HG03280 (cell line): ENCODE results near the gene FTL.

Experiments
- ATAC-seq: cut with Tn5 transposase; IDR thresholded peaks from one replicate; pipeline ENCODE4 v1.9.1; 2021; ENCODE audit warnings: mild to moderate bottlenecking, moderate library complexity; ENCODE audit not compliant: unreplicated experiment

The FTL gene

GRCh38 chr19:48964205-48965039, 687 bp upstream of the FTL start:
- ATAC-seq: no peak

DNA sequence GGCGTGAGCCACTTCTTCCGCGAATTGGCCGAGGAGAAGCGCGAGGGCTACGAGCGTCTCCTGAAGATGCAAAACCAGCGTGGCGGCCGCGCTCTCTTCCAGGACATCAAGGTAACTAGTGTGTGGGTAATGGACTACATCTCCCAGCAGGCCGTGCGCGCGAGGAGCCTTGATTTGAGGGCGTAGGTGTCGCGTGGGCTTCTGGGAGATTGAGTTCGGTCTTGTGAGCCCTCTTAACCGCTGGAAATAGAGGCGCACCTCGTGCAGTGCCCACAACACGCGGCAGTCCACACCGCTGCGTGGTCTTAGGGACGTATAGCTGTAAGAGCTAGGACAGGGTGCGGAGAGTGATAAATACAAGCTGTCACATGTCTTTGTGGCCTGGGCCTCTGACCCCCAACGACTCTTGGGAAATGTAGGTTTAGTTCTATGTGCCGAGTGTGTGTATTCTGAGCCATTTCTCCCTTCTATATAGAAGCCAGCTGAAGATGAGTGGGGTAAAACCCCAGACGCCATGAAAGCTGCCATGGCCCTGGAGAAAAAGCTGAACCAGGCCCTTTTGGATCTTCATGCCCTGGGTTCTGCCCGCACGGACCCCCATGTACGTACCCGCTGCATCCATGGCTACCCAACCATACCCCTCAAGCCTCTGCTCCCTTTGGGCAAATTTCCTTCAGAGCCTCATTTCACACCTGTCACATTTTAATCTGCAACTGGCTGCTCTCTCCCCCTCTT, 864 bp downstream of the FTL start:
- peak; percentile 23 for ATAC-seq

DNA sequence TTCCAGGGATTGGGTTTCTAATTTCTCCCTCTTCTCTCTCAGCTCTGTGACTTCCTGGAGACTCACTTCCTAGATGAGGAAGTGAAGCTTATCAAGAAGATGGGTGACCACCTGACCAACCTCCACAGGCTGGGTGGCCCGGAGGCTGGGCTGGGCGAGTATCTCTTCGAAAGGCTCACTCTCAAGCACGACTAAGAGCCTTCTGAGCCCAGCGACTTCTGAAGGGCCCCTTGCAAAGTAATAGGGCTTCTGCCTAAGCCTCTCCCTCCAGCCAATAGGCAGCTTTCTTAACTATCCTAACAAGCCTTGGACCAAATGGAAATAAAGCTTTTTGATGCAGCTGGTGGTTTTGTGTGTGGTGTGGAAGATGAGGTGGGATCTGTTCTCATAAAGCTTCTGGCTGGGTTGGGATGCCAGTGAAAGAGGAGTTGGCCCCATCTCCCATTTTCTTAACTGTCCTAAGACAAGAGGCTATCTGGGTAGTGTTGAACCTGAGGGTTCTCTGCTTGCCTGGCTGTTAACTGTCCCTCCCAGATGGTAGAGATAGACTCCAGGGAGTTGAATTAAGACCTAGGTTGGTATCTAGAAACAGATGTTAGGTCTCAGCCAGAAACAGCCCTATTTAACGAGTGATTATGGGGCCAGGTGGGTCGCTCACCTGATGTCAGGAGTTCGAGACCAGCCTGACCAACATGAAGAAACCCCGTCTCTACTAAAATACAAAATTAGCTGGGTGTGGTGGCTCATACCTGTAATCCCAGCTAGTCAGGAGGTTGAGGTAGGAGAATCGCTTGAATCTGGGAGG, 1.6 kb downstream of the FTL start:
- no peak for ATAC-seq

GRCh38 chr19:48967346-48968178, 2.5 kb downstream of the FTL start:
- ATAC-seq: no peak

DNA sequence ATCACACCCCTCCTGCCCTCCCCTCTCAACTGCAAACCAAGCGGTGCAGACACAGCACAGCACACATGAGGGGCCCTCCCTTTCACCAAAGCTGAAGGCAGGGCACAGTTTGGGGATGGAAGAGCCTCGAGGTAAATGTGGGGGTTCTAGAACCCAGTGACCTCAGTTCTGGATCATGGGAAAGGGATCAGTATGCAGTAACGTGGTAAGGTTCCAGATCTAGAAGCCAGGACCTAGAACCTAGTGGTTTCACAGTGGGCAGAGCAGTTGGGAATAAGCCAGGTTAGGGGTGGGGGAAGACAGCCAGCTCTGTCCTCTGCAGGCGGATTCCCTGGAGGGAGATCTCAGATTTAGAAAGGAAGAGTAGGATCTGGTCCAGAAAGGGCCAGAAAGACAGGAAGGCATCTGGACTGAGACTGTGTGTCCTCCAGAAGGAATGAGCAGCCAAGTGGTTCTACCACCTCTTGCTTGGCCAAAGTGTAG, 3.1 kb downstream of the FTL start:
- no peak for ATAC-seq

- no peak for ATAC-seq
Observed at GRCh38 chr19:48968813-48969218, 3.7 kb downstream of the FTL start.

DNA sequence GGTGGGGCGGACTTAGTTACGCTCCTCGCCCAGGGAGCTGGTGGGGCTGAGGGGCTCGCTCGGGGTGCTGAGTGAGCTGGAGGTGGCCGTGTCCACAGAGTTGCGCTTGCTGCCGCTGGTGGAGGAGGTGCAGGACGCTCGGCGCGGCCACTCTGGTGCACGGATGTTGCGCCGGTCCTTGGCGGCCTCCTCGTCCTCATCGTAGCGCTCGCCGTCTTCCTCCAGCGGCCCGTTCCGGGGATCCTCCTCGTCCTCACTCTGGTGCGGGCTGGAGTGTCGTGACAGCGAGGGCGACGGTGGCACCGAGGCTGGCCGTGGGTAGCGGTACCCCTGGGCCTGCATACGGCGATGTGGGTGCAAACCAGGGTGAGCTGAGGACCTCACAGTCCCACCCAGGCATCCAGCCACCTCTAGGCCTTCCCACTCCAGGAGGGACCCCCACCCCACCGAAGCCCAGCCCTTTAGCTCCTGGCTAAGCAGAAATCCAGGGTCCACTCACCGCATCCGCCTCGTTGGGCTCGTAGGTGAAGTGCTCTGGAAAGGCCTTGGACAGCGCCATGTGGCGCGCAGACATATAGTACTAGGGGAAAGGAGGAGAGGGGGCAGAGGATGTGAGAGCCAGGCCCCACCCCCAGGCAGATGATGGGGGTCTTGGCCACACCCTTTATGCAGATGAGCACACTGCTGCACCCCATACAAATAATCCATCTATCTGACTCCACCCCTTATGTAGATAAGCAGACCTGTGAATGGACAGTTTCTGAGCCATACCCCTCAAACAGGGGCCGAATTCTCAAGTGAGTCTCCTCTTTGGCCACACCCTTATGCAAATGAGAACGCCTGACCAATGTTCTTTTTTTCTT, 4.4 kb downstream of the FTL start:
- ATAC-seq: no peak

DNA sequence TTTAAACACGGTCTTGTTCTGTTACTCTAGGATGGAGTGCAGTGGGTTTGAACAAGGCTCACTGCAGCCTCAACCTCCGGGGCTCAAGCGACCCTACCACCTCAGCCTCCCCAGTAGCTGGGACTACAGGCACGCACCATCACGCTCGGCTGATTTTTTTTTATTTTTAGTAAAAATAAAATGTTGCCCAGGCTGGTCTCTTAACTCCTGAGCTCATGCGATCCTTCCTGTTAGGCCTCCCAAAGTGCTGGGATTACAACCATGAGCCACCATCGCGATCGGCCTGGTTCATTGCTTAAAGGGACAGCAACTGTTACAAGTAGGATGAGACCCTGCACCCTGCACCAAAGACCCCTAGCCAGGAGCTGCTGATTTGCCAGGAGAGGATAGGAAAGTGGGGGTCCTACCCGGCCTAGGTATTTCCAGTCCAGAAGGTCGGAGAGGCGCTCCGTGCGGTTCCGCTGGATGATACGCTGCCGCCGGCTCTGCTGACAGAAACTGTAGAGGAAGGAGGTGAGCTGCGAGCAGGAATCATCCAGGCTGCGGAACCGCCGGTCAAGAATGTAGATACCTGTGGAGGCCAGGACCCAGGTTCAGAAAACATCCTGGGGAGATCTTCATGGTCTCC, 5.1 kb downstream of the FTL start:
- ATAC-seq: no peak

GRCh38 chr19:48970923-48971395, 5.8 kb downstream of the FTL start:
- no peak for ATAC-seq

- no peak for ATAC-seq
Observed at GRCh38 chr19:48975947-48976847, 11.1 kb downstream of the FTL start.

GRCh38 chr19:48977061-48977460, 12.0 kb downstream of the FTL start:
- no peak for ATAC-seq

- no peak for ATAC-seq
Observed at GRCh38 chr19:48982280-48982679, 17.2 kb downstream of the FTL start.

DNA sequence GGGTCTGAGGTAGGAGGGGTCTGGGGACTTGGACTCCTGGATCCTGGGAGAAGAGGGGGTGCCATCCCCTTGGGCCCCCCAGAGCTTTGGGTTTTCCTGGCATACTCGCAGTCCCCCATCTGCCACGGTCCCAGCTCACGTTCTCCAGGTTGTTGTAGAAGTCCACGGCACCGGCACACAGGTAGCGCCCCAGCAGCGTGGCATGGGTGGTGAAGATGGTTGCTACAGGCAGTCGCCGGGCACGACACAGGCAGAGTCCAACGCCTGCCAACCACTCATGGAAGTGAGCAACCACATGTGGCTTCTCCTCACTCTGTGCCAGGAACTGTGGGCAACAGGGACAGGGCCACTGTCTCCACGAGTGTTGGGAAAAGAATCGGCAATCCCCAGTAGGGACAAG, 20.6 kb downstream of the FTL start:
- ATAC-seq: no peak

DNA sequence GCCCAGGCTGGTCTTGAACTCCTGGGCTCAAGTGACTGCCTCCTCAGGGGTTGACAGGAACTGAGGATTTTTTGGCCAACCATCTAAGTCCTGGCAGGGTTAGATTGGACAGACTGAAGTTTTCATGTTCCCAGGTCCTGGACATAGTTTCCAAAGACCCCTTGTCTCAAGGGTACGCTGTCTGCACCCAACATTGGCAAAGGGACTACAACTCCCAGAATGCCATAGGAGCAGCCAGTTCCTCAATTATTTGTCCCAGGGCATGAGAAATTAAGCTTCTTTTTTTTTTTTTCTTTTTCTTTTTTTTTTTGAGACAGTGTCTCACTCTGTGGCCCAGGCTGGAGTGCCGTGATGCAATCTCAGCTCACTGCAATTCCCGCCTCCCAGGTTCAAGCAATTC, 21.1 kb downstream of the FTL start:
- no peak for ATAC-seq

GRCh38 chr19:48987323-48987722, 22.2 kb downstream of the FTL start:
- ATAC-seq: no peak

GRCh38 chr19:48988286-48988685, 23.2 kb downstream of the FTL start:
- ATAC-seq: no peak

- ATAC-seq: no peak
Observed at GRCh38 chr19:48988860-48989259, 23.8 kb downstream of the FTL start.
